ENCODE results near the gene ZNF236.

- TF ChIP-seq CTCF (conservative IDR thresholded peaks at IDR 0.05; ENCODE audit: low read depth, low read length) (no peak), EZH2 (IDR thresholded peaks at IDR 0.05; ENCODE audit: borderline replicate concordance, low read depth, low read length, poor library complexity, severe bottlenecking) (no peak)
Measured at GRCh38 chr18:77017355-77017754, 195.0 kb downstream of the ZNF236 start.

All from A673 (cell line).